Breast epithelium (tissue), 3 donors: ENCODE data around the gene SLC36A1.

Source experiments
- POLR2A ChIP-seq: fragments of 450-650 bp; IDR thresholded peaks from one replicate; pipeline ENCODE4 v1.6.1; 2016; ENCODE audit warnings: antibody characterized with exemption, mild to moderate bottlenecking, moderate library complexity
- POLR2AphosphoS5 ChIP-seq, 3 donors: sonication (generic); formaldehyde crosslinking; IDR thresholded peaks; one replicate each; pipeline ENCODE4 v1.6.1; 2017; ENCODE audit warnings: antibody characterized with exemption in 3 of 3
- TF ChIP-seq, protein P1 (sequence below), 3 donors: fragments of 450-650 bp; IDR thresholded peaks; one replicate each; pipeline ENCODE4 v1.5.1; 2016 to 2017; ENCODE audit warnings: antibody characterized with exemption in 3 of 3, mild to moderate bottlenecking in 3 of 3, moderate library complexity in 3 of 3

DNA sequence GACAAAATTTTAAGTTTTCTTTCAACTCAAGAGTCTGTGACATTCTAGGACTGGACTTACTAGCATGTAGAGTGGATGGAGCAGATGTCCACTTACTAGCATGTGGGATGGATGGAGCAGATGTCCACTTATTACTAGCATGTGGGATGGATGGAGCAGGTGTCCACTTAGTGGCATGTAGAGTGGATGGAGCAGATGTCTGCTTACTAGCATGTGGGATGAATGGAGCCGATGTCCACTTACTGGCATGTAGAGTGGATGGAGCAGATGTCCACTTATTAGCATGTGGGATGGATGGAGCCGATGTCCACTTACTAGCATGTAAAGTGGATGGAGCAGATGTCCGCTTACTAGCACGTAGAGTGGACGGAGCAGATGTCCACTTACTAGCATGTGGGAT, 2.4 kb downstream of the SLC36A1 start:
- no peak for TF ChIP-seq POLR2A
- TF ChIP-seq, protein P1, sequence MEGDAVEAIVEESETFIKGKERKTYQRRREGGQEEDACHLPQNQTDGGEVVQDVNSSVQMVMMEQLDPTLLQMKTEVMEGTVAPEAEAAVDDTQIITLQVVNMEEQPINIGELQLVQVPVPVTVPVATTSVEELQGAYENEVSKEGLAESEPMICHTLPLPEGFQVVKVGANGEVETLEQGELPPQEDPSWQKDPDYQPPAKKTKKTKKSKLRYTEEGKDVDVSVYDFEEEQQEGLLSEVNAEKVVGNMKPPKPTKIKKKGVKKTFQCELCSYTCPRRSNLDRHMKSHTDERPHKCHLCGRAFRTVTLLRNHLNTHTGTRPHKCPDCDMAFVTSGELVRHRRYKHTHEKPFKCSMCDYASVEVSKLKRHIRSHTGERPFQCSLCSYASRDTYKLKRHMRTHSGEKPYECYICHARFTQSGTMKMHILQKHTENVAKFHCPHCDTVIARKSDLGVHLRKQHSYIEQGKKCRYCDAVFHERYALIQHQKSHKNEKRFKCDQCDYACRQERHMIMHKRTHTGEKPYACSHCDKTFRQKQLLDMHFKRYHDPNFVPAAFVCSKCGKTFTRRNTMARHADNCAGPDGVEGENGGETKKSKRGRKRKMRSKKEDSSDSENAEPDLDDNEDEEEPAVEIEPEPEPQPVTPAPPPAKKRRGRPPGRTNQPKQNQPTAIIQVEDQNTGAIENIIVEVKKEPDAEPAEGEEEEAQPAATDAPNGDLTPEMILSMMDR (IDR thresholded peaks at IDR 0.05): no peak
- TF ChIP-seq POLR2AphosphoS5 (IDR thresholded peaks at IDR 0.05): no peak
